NCI-H2081 (cell line): ENCODE results near the gene FAM83E.
A peak's percentile ranks its signal among the peaks of the same experiment; 100 is the strongest.
"Not testable (repeated sequence)": the region's sequence is repeated elsewhere in the genome, so short reads cannot be mapped to it uniquely, and the experiment has no call there.

Source experiments
- DNase-seq, 2 experiments: peaks; one replicate each; lab custom pipeline; 2025; lab: John Stamatoyannopoulos, UW

The FAM83E gene

GRCh38 chr19:48639483-48640375, 24.9 kb upstream of the FAM83E start:
- DNase-seq: no peak

GRCh38 chr19:48638831-48639381, 24.0 kb upstream of the FAM83E start:
- DNase-seq: no peak

DNA sequence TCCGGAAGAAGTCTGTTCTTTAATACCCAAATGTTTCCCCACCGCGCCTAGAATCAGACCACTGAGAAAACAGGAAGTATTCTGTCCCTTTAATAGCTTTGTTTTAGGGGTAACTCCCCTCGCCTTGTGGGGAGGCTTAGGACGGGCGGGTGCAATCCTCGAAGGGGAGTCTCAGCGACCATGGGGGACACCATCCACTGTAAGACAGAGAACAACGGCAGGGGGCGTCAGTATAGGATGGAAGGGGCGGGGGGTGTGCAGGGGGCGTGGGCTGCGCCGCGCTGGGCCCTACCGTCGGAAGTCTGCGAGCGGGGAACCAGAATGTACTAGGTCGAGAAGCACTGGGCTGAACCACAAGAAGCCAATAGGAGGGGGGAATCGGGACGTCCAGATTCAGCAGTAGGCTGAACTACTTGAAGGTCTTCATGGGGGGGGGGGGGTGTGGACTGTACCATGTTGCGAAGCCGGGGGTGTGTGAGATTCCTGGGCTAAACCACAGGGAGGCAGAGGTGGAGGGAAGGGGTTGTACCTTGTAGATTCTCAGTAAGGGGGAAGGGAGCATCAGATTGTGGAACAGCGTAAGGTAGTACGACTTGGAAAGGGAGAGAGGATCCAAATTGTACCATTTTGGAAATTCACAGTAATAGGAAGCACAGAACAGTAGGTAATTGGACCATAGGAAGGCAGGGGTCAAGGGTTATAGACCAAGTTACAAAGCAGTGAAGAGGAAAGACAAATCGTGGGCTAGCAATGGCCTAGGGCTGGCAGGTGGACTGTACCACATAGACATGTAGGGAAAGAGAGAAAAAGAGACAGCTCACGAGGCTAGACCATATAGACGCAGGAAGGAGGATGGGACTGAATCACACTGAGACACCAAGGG, 23.3 kb upstream of the FAM83E start:
- peak; percentile 77 to 81 for DNase-seq

DNA sequence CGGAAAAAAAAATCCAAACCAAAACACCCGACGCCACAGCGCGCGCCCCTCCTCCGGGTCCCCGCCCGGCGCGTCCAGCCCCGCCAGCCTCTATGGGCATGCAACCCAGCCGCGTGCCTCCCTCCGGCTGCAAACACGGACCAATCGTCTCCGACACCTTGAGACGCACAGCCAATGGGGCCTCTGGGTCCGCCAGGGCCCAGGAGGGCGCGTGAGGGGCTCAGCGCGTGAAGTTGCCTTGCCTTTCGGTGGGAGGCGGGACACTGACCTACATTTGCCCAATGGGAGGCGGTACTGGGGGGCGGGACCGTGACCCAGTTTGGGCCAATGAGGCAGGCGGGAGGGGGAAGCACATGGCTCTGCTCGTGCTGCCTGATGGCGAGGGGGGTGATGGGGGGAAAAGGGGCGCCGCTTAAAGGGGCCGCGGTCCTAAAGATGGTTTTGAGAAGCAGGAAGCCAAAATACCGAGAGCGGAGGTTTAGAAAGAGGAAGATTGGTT, 22.6 kb upstream of the FAM83E start:
- peak; percentile 99 for DNase-seq

DNA sequence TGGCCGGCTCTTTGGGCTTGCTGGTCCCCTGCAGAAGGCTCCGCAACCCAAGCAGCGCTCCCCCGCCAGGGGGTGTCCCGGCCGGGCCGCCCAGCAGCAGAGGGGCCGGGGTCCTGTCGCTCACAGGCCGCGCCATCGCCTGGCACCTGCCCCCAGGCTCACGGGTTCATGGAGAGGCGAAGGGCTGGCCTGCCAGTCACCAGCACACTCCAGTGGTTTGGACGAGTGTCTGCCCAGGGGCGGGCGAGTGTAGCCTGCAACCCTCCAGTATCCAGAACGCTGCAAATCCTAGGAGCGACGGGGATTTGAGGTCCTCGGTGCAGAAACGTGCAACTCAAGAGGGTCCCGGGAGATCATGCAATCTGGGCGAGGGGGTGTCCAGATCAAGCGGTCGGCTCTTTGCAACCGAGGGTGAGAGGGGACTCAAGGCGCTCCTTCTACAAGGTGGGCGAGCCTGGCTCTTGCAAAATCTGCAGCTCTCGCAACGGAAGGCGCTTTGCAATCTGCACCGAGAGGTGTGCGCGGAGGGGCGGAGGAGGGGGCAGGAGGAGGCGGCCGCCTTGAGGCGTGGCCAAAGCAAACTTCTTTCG, 22.1 kb upstream of the FAM83E start, which contains the start of gene DBP:
DBP (minus strand) TSS at position 521 of the 590 bp plus-strand sequence; CDS start at position 136, 385 bp downstream.
- DNase-seq: no peak

GRCh38 chr19:48635966-48636858, 21.3 kb upstream of the FAM83E start:
- DNase-seq: no peak

DNA sequence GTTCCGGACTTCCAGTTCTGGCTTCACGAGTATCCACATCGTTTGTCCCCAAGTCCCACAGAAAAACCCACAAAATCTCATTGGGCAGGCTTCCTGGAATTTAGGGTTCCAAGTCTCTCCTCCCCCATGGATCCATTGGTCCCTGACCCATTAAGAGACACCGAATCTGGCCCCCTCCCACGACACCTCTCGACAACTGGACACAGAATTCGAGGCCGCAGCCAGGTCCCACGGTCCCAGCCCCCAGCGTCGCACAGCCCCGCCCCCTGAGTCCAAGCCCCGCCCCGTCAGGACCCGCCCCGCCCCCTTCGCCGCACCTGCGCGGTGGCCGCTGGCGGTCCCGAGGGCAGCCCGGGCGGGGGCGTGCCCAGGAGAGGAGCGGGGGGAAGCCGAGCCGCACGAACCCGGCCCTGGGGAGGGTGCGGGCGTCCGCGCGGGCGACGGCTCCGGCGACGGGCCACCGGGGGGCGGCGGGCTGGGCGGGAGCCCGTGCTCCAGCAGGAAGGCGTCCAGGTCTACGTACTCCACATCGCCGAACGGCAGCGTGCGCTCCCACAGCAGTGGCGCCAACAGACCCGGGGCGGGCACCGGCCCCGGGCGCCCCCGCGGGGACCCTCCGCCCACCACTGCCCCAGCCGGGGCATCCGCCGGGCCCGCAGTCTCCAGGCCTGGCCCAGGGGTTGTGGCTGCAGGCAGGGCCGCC, 20.5 kb upstream of the FAM83E start:
- peak; percentile 64 to 73 for DNase-seq

- DNase-seq: peak; percentile 96 to 97
Observed at GRCh38 chr19:48634424-48635262, 19.8 kb upstream of the FAM83E start.

DNA sequence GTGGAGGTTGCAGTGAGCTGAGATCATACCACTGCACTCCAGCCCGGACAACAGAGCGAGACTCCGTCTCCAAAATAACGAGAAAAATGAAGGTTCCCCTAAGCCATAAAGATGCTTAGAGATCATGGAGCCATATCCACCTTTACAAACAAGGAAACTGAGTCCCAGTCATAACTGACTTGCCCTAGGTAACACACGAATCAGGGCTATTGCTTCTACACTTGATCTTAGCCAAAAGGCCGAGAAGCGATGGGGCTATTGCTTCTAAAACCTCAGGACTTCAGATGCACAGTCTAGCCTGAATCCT, 19.1 kb upstream of the FAM83E start:
- DNase-seq: no peak

- no peak for DNase-seq
Observed at GRCh38 chr19:48633148-48634035, 18.5 kb upstream of the FAM83E start.

DNA sequence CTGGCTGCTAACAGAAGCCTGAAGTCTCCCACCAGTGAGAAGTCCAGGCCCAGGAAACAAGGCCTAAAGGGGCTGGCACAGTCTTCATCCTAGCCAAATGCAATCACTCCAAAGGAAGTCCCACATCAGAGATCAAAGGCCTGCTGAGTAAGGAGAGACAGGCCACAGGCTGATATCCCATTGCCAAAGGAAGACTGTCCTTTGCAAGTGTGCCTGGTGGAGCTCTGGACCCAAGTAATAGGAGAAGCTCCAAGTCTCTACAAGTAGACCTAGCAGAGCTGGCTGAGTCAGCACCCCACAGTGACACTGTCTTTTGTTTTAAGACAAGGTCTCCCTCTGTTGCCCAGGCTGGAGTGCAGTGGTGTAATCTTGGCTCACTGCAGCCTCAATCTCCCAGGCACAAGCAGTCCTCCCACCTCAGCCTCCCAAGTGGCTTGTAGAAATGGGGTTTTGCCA, 17.8 kb upstream of the FAM83E start:
- DNase-seq: no peak

DNA sequence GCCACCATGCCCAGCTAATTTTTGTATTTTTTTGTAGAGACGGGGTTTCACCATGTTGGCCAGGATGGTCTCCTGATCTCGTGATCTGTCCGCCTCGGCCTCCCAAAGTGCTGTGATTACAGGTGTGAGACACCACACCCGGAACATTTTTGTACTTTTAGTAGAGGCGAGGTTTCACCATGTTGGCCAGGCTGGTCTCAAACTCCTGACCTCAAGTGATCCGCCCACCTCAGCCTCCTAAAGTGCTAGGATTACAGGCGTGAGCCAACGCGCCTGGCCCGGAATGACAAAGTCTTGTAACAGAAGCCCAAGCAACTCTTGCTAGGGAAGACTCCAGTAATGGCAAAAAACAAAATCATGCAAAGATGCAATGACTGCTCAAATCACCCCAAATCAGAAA, 17.4 kb upstream of the FAM83E start:
- not testable (repeated sequence) for DNase-seq

DNA sequence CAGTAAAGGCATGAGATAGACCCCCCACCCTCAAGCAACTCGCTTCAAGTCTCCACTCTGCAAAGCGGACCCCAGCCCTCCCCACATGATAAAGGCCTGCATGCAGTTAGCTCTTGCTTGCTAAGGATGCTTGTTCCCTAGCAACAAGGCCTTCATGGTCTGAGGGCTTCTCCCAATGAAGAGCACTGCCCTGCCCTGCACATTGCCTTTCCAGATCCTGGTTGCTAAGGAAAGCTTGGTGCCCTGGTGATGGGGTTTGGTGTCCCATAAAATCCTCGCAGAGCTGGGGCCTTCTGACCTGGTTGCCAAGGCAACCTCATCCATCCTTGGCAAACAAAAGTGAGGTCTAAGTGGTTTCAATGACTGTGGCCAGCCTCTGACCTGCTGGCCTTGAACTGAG, 16.3 kb upstream of the FAM83E start:
- DNase-seq: no peak

DNA sequence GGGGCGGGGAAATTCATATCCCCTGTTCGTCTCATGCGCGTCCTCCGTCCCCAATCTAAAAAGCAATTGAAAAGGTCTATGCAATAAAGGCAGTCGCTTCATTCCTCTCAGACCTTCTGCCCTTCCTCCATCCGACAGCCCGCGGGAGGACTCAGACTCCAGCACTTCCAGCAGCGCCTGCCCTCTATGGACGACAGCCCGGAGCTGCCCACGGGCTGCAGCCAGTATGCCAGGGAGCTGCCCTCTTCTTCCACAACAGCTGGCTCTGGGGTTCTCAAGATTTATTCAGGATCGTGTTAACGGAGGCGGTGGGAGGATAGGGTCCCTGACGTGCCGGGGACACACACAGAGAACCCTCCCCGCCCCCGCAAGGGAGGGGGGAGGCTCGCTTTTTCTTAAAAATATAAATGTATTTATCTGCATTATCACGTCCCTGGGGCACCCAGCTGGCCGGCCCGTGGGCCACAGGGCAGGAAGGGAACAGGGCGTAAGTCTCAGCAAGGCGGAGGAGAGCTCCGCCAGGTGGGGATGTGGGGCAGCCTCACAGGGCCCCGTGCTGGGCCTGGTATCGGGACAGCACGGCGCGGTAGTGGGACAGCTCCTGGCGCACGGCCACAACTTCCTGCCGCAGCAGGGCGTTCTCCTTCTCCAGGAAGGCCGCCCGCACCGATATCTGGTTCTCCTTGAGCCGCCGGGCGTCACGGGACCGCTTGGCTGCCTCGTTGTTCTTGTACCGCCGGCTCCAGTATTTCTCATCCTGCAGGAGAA, 15.6 kb upstream of the FAM83E start:
- DNase-seq: no peak

- no peak for DNase-seq
Observed at GRCh38 chr19:48629599-48630295, 14.9 kb upstream of the FAM83E start.

DNA sequence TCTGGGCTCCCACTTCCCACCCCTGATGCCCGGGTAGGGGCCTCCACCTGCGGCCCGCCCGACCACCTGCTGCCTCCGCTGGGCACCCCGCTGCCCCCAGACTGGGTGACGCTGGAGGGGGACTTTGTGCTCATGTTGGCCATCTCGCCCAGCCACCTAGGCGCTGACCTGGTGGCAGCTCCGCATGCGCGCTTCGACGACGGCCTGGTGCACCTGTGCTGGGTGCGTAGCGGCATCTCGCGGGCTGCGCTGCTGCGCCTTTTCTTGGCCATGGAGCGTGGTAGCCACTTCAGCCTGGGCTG, 14.4 kb upstream of the FAM83E start:
- DNase-seq: no peak
